ENCODE data around the gene LMX1B.

GRCh38 chr9:126745574-126746411 lies 132.1 kb downstream of the LMX1B start:
- no peak for TF ChIP-seq CTCF (IDR thresholded peaks at IDR 0.05)
- TF ChIP-seq TCF7L2 (IDR thresholded peaks at IDR 0.05; ENCODE audit: low read depth, low read length), result no peak
- TF ChIP-seq POLR2AphosphoS5 (IDR thresholded peaks at IDR 0.05; ENCODE audit: low read depth, low read length), result no peak
- TF ChIP-seq, protein P1, sequence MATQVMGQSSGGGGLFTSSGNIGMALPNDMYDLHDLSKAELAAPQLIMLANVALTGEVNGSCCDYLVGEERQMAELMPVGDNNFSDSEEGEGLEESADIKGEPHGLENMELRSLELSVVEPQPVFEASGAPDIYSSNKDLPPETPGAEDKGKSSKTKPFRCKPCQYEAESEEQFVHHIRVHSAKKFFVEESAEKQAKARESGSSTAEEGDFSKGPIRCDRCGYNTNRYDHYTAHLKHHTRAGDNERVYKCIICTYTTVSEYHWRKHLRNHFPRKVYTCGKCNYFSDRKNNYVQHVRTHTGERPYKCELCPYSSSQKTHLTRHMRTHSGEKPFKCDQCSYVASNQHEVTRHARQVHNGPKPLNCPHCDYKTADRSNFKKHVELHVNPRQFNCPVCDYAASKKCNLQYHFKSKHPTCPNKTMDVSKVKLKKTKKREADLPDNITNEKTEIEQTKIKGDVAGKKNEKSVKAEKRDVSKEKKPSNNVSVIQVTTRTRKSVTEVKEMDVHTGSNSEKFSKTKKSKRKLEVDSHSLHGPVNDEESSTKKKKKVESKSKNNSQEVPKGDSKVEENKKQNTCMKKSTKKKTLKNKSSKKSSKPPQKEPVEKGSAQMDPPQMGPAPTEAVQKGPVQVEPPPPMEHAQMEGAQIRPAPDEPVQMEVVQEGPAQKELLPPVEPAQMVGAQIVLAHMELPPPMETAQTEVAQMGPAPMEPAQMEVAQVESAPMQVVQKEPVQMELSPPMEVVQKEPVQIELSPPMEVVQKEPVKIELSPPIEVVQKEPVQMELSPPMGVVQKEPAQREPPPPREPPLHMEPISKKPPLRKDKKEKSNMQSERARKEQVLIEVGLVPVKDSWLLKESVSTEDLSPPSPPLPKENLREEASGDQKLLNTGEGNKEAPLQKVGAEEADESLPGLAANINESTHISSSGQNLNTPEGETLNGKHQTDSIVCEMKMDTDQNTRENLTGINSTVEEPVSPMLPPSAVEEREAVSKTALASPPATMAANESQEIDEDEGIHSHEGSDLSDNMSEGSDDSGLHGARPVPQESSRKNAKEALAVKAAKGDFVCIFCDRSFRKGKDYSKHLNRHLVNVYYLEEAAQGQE (IDR thresholded peaks at IDR 0.05; ENCODE audit: insufficient read depth in 1 of 2, low read depth in 2 of 2, low read length in 1 of 2), result no peak
